Smooth muscle cell (in vitro differentiated cells): ENCODE data around the gene PKIG. TPM values are rescaled to one million over a fixed set of nuclear protein-coding genes. Genes with fewer than 3 reads are reported as not detected.

Experiments
- DNase-seq: peaks from one replicate; lab custom pipeline; 2025; ENCODE audit not compliant: unreplicated experiment; lab: John Stamatoyannopoulos, UW
- H2AFZ ChIP-seq: fragments of 200-600 bp; sonication (generic); 2 replicates; pipeline ENCODE4 v1.6.0; 2016; ENCODE audit warnings: antibody characterized with exemption, low read depth, mild to moderate bottlenecking
- H3F3A ChIP-seq: fragments of 200-600 bp; sonication (generic); 2 replicates; pipeline ENCODE4 v1.6.0; 2017; ENCODE audit warnings: antibody characterized with exemption, low read depth
- H3K27ac ChIP-seq: fragments of 200-600 bp; sonication (generic); 2 replicates; pipeline ENCODE4 v1.5.1; 2016; ENCODE audit warnings: low read depth, mild to moderate bottlenecking
- H3K27me3 ChIP-seq: fragments of 200-600 bp; sonication (generic); 2 replicates; pipeline ENCODE4 v1.6.1; 2016; ENCODE audit warnings: low read depth, mild to moderate bottlenecking
- H3K36me3 ChIP-seq: fragments of 200-600 bp; sonication (generic); 2 replicates; pipeline ENCODE4 v1.5.1; 2016; ENCODE audit warnings: low read depth
- H3K4me1 ChIP-seq: fragments of 200-600 bp; sonication (generic); 2 replicates; pipeline ENCODE4 v1.5.1; 2016; ENCODE audit warnings: low read depth
- H3K4me2 ChIP-seq: fragments of 200-600 bp; sonication (generic); 2 replicates; pipeline ENCODE4 v1.6.0; 2016; ENCODE audit warnings: mild to moderate bottlenecking
- H3K4me3 ChIP-seq: fragments of 200-600 bp; sonication (generic); 2 replicates; pipeline ENCODE4 v1.5.1; 2016; ENCODE audit warnings: mild to moderate bottlenecking
- H3K79me2 ChIP-seq: fragments of 200-600 bp; sonication (generic); 2 replicates; pipeline ENCODE4 v1.6.0; 2016; ENCODE audit warnings: low read depth, mild to moderate bottlenecking
- H3K9ac ChIP-seq: fragments of 200-600 bp; sonication (generic); 2 replicates; pipeline ENCODE4 v1.6.0; 2016; ENCODE audit warnings: low read depth
- H3K9me3 ChIP-seq: fragments of 200-600 bp; sonication (generic); replicated peaks from 2 replicates; pipeline ENCODE4 v1.5.1; 2016; ENCODE audit warnings: low read depth
- H4K20me1 ChIP-seq: fragments of 200-600 bp; sonication (generic); 2 replicates; pipeline ENCODE4 v1.6.0; 2016; ENCODE audit warnings: low read depth
- WGBS: methylation state at CpG from one replicate; pipeline ENCODE4 v1.1.7; 2016; ENCODE audit warnings: low lambda C conversion rate; 5-methylcytosine and 5-hydroxymethylcytosine counted together
- polyA plus RNA-seq: library from polyadenylated mRNA; unstranded; fragments of >200 nt; fragmentation: Nextera tagmentation; extraction: Ambion mirVana; gene quantifications from 2 replicates; pipeline ENCODE4 v1.2.1, GENCODE V29; 2016
- total RNA-seq: library from RNA; depleted of rRNA; stranded (reverse); fragments of >200 nt; gene quantifications from 2 replicates; pipeline ENCODE4 v1.2.3, GENCODE V29; 2014
- TF ChIP-seq, protein P1 (sequence below): fragments of 200-600 bp; sonication (generic); IDR thresholded peaks from 2 replicates; pipeline ENCODE4 v1.5.1; 2017; ENCODE audit warnings: borderline replicate concordance, mild to moderate bottlenecking, antibody characterized with exemption; ENCODE audit not compliant: insufficient read depth, poor library complexity, severe bottlenecking

Gene PKIG
- total and polyA plus RNA-seq, 2 experiments from 2014 or later = 68.9 to 86.1 TPM

- peaks cover 26% of the 10 kb centered on the region for H3K79me2 ChIP-seq
- TF ChIP-seq, protein P1, sequence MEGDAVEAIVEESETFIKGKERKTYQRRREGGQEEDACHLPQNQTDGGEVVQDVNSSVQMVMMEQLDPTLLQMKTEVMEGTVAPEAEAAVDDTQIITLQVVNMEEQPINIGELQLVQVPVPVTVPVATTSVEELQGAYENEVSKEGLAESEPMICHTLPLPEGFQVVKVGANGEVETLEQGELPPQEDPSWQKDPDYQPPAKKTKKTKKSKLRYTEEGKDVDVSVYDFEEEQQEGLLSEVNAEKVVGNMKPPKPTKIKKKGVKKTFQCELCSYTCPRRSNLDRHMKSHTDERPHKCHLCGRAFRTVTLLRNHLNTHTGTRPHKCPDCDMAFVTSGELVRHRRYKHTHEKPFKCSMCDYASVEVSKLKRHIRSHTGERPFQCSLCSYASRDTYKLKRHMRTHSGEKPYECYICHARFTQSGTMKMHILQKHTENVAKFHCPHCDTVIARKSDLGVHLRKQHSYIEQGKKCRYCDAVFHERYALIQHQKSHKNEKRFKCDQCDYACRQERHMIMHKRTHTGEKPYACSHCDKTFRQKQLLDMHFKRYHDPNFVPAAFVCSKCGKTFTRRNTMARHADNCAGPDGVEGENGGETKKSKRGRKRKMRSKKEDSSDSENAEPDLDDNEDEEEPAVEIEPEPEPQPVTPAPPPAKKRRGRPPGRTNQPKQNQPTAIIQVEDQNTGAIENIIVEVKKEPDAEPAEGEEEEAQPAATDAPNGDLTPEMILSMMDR = no peak
Measured at GRCh38 chr20:44552050-44552449, 30.3 kb upstream of the PKIG start.

DNA sequence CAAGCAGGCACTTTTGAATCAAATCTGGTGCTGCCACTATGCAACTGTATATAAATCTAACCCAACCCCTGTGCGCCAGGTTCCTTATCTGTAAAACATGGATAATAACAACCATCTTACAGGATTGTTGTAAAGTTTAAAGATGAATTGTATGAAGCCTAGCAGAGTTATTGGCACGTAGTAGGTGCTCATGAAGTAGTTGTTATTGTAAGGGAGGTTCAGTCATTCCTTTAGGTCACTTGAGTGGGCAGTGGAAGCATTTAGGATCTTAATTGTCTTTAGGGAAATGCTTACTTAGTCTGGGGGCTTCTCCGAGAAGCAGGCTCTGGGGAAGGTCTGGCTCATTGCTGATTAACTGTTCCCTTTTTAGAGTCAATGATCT lies 29.8 kb upstream of the PKIG start:
- H4K20me1 ChIP-seq = no peaks in the 10 kb centered on the region
- 24% methylated on average over 3 of the region's 3 CpGs for WGBS
- no peaks in the 10 kb centered on the region for H3K36me3 ChIP-seq
- peaks cover 19% of the 10 kb centered on the region for H3K4me1 ChIP-seq
- H3K79me2 ChIP-seq = peaks cover 28% of the 10 kb centered on the region
- TF ChIP-seq, protein P1 = no peak
- H3K27me3 ChIP-seq = no peaks in the 10 kb centered on the region
- H3K4me3 ChIP-seq = no peak overlapping the region
- no peaks in the 10 kb centered on the region for H3K9me3 ChIP-seq
- peaks cover 50% of the 10 kb centered on the region for H3F3A ChIP-seq
- no peak for DNase-seq
- H2AFZ ChIP-seq = no peak overlapping the region
- peak overlapping the region; percentile 96 for H3K27ac ChIP-seq
- peak overlapping the region; percentile 32 for H3K4me2 ChIP-seq
- H3K9ac ChIP-seq = peak overlapping the region; percentile 80

More at GRCh38 chr20:44552050-44552449, 30.3 kb upstream of the PKIG start:
- H4K20me1 ChIP-seq = no peaks in the 10 kb centered on the region
- no peaks in the 10 kb centered on the region for H3K9me3 ChIP-seq
- DNase-seq = no peak
- peaks cover 50% of the 10 kb centered on the region for H3F3A ChIP-seq
- no peaks in the 10 kb centered on the region for H3K36me3 ChIP-seq
- peak overlapping the region; percentile 18 for H3K9ac ChIP-seq
- no peak overlapping the region for H3K4me3 ChIP-seq
- H3K4me1 ChIP-seq = peaks cover 19% of the 10 kb centered on the region
- peak overlapping the region; percentile 96 for H3K27ac ChIP-seq
- WGBS = 30% methylated on average over 4 of the region's 4 CpGs
- H3K27me3 ChIP-seq = no peaks in the 10 kb centered on the region
- peak overlapping the region; percentile 32 for H3K4me2 ChIP-seq
- H2AFZ ChIP-seq = no peak overlapping the region

GRCh38 chr20:44552950-44553908 lies 29.1 kb upstream of the PKIG start:
- H3K4me1 ChIP-seq = peaks cover 19% of the 10 kb centered on the region
- H3K4me2 ChIP-seq = peak overlapping the region; percentile 32

More at GRCh38 chr20:44552950-44553908, 29.1 kb upstream of the PKIG start:
- no peak overlapping the region for H2AFZ ChIP-seq
- no peaks in the 10 kb centered on the region for H3K36me3 ChIP-seq
- no peaks in the 10 kb centered on the region for H4K20me1 ChIP-seq
- TF ChIP-seq, protein P1 = no peak
- peak overlapping the region; percentile 80 for H3K9ac ChIP-seq
- H3F3A ChIP-seq = peaks cover 50% of the 10 kb centered on the region
- DNase-seq = no peak
- peak overlapping the region; percentile 96 for H3K27ac ChIP-seq
- H3K27me3 ChIP-seq = no peaks in the 10 kb centered on the region
- WGBS = 6% methylated on average over 6 of the region's 6 CpGs
- H3K4me3 ChIP-seq = no peak overlapping the region
- no peaks in the 10 kb centered on the region for H3K9me3 ChIP-seq
- peaks cover 34% of the 10 kb centered on the region for H3K79me2 ChIP-seq
